ENCODE measurements around the gene ZNF385C. TPM values are rescaled to one million over a fixed set of nuclear protein-coding genes. Genes with fewer than 3 reads are reported as not detected.

The ZNF385C gene
- total and polyA plus RNA-seq, 7 experiments from 2014 or later: 0.15 to 0.45 (median 0.23) TPM; not detected in 3

DNA sequence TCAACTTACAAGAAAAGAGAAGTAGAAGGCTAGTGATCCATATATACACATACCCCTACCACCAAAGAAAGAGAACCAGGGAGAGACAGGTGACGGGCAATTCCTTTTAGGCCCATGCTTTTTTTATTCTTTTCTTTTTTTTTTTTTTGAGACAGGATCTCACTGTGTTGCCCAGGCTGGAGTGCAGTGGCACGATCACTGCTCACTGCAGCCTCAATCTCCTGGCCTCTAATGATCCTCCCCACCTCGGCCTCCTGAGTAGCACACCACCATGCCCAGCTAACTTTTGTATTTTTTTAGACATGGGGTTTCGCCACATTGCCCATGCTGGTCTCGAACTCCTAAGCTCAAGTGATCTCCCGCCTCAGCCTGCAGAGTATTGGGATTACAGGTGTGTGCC, 29.1 kb upstream of the ZNF385C start:
- H3K36me3 ChIP-seq (ENCODE audit: control insufficient read depth in 2 of 3, insufficient read depth in 3 of 3, low read length in 3 of 3): peaks cover 0 to 65% (median 9%) of the 10 kb centered on the region in 3 experiments
- no peaks in the 10 kb centered on the region for H3K27me3 ChIP-seq (ENCODE audit: control insufficient read depth in 2 of 2, insufficient read depth in 2 of 2, low read length in 2 of 2)
- Mint-ChIP-seq H3K27ac (peak overlapping the region in 4 of 9 donors; percentile 14 to 56 (median 45)), H3K4me3 (no peak overlapping the region), H3K4me1 (peaks cover 2 to 17% (median 14%) of the 10 kb centered on the region in 7 donors), H3K27me3 (no peaks in the 10 kb centered on the region), H3K9me3 (no peaks in the 10 kb centered on the region), H3K36me3 (peaks cover 0 to 40% (median 22%) of the 10 kb centered on the region in 5 donors)
- ATAC-seq (no peak), DNase-seq (no peak)
- POLR2A ChIA-PET: no interaction called here
- H3K4me1 ChIP-seq (ENCODE audit: control insufficient read depth in 2 of 2, insufficient read depth in 2 of 2, low read length in 2 of 2): no peaks in the 10 kb centered on the region
- CTCF ChIA-PET: no interaction called here
- no peak overlapping the region for H3K4me3 ChIP-seq (ENCODE audit: low read length)
- H3K9me3 ChIP-seq (ENCODE audit: control insufficient read depth in 2 of 3, low read length in 3 of 3): no peaks in the 10 kb centered on the region
- intact Hi-C loops (cut with micrococcal nuclease): no loop called here
- no peak overlapping the region for H3K27ac ChIP-seq (ENCODE audit: low read depth, low read length)

GRCh38 chr17:42126836-42127235, 28.6 kb upstream of the ZNF385C start:
- no peaks in the 10 kb centered on the region for H3K9me3 ChIP-seq (ENCODE audit: control insufficient read depth in 2 of 3, low read length in 3 of 3)
- H3K27ac ChIP-seq (ENCODE audit: low read depth, low read length): no peak overlapping the region
- DNase-seq: no peak
- Mint-ChIP-seq H3K27me3 (no peaks in the 10 kb centered on the region), H3K36me3 (peaks cover 0 to 40% (median 22%) of the 10 kb centered on the region in 5 donors), H3K4me3 (no peak overlapping the region), H3K9me3 (no peaks in the 10 kb centered on the region), H3K27ac (peak overlapping the region in 3 of 9 donors; percentile 7 to 38 (median 14)), H3K4me1 (peaks cover 0 to 12% (median 8%) of the 10 kb centered on the region in 7 donors)
- ChIA-PET CTCF (no interaction called here), POLR2A (interaction anchor here (0.8 kb wide), 1 partner anchor 15 kb away, joined by 4 read pairs; the partner anchor contains the start of gene DHX58)
- peaks cover 0 to 65% (median 9%) of the 10 kb centered on the region in 3 experiments for H3K36me3 ChIP-seq (ENCODE audit: control insufficient read depth in 2 of 3, insufficient read depth in 3 of 3, low read length in 3 of 3)
- intact Hi-C loops (cut with micrococcal nuclease): no loop called here
- no peaks in the 10 kb centered on the region for H3K4me1 ChIP-seq (ENCODE audit: control insufficient read depth in 2 of 2, insufficient read depth in 2 of 2, low read length in 2 of 2)
- no peak for ATAC-seq
- no peak overlapping the region for H3K4me3 ChIP-seq (ENCODE audit: low read length)
- H3K27me3 ChIP-seq (ENCODE audit: control insufficient read depth in 2 of 2, insufficient read depth in 2 of 2, low read length in 2 of 2): no peaks in the 10 kb centered on the region

DNA sequence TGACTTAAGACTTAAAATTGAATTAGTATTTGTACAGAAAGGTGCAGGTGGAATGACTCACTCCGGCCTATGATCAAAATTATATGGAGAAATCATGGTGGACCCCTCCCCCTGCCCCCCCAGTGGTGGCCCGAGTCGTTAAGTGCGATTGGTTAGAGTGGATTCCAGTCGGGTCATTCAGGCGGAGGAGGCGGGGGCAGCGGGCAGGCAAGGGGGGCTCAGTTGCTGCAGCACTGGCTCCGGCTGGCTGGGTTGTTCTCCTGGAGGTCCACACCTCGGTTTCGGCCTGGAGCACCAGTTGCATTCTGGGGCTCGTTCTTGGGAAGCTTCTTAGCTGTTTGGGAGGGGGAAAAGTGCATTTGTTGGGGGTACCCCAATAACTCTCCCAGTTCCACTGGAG, 27.3 kb upstream of the ZNF385C start:
- ChIA-PET CTCF (no interaction called here), POLR2A (interaction anchor here (1.0 kb wide), 1 partner anchor 11 kb away, joined by 4 read pairs; no protein-coding TSS in a partner anchor)
- no peak for DNase-seq
- H3K27me3 Mint-ChIP-seq: no peaks in the 10 kb centered on the region
- H3K36me3 Mint-ChIP-seq: peaks cover 0 to 33% (median 18%) of the 10 kb centered on the region in 5 donors
- H3K9me3 Mint-ChIP-seq: no peaks in the 10 kb centered on the region
- H3K27me3 ChIP-seq (ENCODE audit: control insufficient read depth in 2 of 2, insufficient read depth in 2 of 2, low read length in 2 of 2): no peaks in the 10 kb centered on the region
- no peaks in the 10 kb centered on the region for H3K9me3 ChIP-seq (ENCODE audit: control insufficient read depth in 2 of 3, low read length in 3 of 3)
- H3K27ac ChIP-seq (ENCODE audit: low read depth, low read length): no peak overlapping the region
- no peak overlapping the region for H3K27ac Mint-ChIP-seq
- H3K4me1 Mint-ChIP-seq: peaks cover 0 to 7% (median 6%) of the 10 kb centered on the region in 7 donors
- intact Hi-C loops (cut with micrococcal nuclease): no loop called here
- H3K4me3 Mint-ChIP-seq: no peak overlapping the region
- H3K36me3 ChIP-seq (ENCODE audit: control insufficient read depth in 2 of 3, insufficient read depth in 3 of 3, low read length in 3 of 3): peaks cover 0 to 56% (median 9%) of the 10 kb centered on the region in 3 experiments
- H3K4me1 ChIP-seq (ENCODE audit: control insufficient read depth in 2 of 2, insufficient read depth in 2 of 2, low read length in 2 of 2): peaks cover 4 to 6% of the 10 kb centered on the region in 2 donors
- ATAC-seq: no peak
- no peak overlapping the region for H3K4me3 ChIP-seq (ENCODE audit: low read length)

DNA sequence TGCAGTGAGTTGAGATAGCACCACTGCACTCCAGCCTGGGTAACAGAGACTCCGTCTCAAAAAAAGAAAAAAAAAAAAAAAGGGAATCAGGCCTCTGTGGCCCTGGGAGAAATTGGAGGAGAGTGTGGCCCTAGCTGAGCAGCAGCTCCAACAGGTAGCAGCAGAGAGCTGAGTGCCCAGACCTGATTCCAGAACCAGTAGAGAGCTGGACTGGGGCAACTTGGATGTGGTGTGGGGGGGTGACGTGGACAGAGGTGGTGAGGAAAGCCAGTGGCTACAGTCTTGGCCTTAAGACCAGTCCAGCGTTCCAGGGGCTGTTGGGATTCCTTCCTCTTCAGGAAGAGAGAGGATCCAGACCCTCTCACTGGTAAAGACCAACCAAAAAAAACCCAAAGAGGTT, 26.0 kb upstream of the ZNF385C start:
- Histone ChIP-seq H3K4me1 (ENCODE audit: control insufficient read depth in 2 of 2, insufficient read depth in 2 of 2, low read length in 2 of 2) (peaks cover 4 to 15% of the 10 kb centered on the region in 2 donors), H3K36me3 (ENCODE audit: control insufficient read depth in 2 of 3, insufficient read depth in 3 of 3, low read length in 3 of 3) (peaks cover 0 to 43% (median 3%) of the 10 kb centered on the region in 3 experiments), H3K27ac (ENCODE audit: low read depth, low read length) (no peak overlapping the region), H3K9me3 (ENCODE audit: control insufficient read depth in 2 of 3, low read length in 3 of 3) (no peaks in the 10 kb centered on the region), H3K4me3 (ENCODE audit: low read length) (no peak overlapping the region), H3K27me3 (ENCODE audit: control insufficient read depth in 2 of 2, insufficient read depth in 2 of 2, low read length in 2 of 2) (no peaks in the 10 kb centered on the region)
- Mint-ChIP-seq H3K4me3 (no peak overlapping the region), H3K36me3 (peaks cover 0 to 29% (median 15%) of the 10 kb centered on the region in 5 donors), H3K27me3 (no peaks in the 10 kb centered on the region), H3K27ac (peak overlapping the region in 2 of 9 donors; percentile 52 to 57), H3K4me1 (peaks cover 0 to 20% (median 11%) of the 10 kb centered on the region in 7 donors), H3K9me3 (no peaks in the 10 kb centered on the region)
- DNase-seq (no peak), ATAC-seq (no peak)
- intact Hi-C loops (cut with micrococcal nuclease): no loop called here
- CTCF ChIA-PET: interaction anchor here (0.6 kb wide), 2 partner anchors 57 to 97 kb away, joined by 3 to 5 read pairs; no protein-coding TSS in a partner anchor
- POLR2A ChIA-PET: no interaction called here

DNA sequence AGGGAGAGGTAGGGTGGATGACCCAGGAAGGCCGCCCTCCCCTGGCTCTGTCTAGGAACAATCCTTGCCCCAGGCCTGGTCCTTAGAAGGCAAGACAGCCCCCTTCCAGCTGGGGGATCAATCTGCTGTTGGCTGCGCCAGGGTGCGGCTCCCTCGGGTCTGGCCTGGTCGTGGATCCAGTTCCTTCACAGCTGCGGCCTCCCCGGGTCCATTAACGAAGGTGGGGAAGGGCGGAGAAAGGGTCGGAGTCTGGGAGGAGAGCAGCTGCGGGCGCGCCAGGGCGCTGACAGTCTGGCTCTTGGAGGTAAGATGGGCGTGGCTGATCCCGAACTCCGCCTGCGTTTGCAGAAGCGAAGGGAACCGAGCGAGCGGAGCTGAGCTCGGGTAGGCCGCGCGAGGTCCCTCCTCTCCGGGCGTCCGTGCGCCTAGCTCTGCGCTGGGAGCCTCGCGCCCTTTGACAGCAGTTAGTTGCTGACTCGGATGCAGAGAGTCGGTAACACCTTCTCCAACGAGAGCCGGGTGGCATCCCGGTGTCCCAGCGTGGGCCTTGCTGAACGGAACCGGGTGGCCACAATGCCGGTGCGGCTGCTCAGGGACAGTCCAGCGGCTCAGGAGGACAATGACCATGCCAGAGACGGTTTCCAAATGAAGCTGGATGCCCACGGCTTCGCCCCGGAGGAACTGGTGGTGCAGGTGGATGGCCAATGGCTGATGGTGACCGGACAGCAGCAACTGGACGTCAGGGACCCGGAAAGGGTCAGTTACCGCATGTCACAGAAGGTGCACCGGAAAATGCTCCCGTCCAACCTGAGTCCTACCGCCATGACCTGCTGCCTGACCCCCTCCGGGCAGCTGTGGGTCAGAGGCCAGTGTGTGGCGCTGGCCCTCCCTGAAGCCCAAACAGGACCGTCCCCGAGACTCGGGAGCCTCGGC, 24.4 kb upstream of the ZNF385C start, which contains the start of gene HSPB9:
HSPB9 (plus strand) TSS at position 434 of the 933 bp plus-strand sequence; CDS start at position 481, 47 bp downstream.
- Histone ChIP-seq H3K27ac (ENCODE audit: low read depth, low read length) (no peak within 1 kb of the TSS), H3K27me3 (ENCODE audit: control insufficient read depth in 2 of 2, insufficient read depth in 2 of 2, low read length in 2 of 2) (no peaks in the 10 kb centered on the region), H3K36me3 (ENCODE audit: control insufficient read depth in 2 of 3, insufficient read depth in 3 of 3, low read length in 3 of 3) (peaks cover 0 to 41% (median 0%) of the 10 kb centered on the region in 3 experiments), H3K4me3 (ENCODE audit: low read length) (no peak within 1 kb of the TSS), H3K9me3 (ENCODE audit: control insufficient read depth in 2 of 3, low read length in 3 of 3) (no peaks in the 10 kb centered on the region), H3K4me1 (ENCODE audit: control insufficient read depth in 2 of 2, insufficient read depth in 2 of 2, low read length in 2 of 2) (peaks cover 4 to 15% of the 10 kb centered on the region in 2 donors)
- ATAC-seq (no peak), DNase-seq (no peak)
- intact Hi-C loops (cut with micrococcal nuclease): no loop called here
- CTCF ChIA-PET: interaction anchor here (0.6 to 1.4 kb wide), 2 partner anchors 97 to 157 kb away, joined by 3 to 4 read pairs; no protein-coding TSS in a partner anchor
- H3K27me3 Mint-ChIP-seq: no peaks in the 10 kb centered on the region
- peaks cover 0 to 28% (median 15%) of the 10 kb centered on the region in 7 donors for H3K4me1 Mint-ChIP-seq
- POLR2A ChIA-PET: interaction anchor here (0.6 to 2.6 kb wide), 4 partner anchors 10 to 199 kb away, joined by 3 to 19 read pairs (median 8); partner anchors contain the start of genes DHX58, DNAJC7 and NKIRAS2
- H3K27ac Mint-ChIP-seq: peak within 1 kb of the TSS in 7 of 9 donors; percentile 31 to 76 (median 48)
- H3K4me3 Mint-ChIP-seq: peak within 1 kb of the TSS in 9 of 10 donors; percentile 58 to 85 (median 74)
- H3K36me3 Mint-ChIP-seq: peaks cover 3 to 20% (median 14%) of the 10 kb centered on the region in 5 donors
- no peaks in the 10 kb centered on the region for H3K9me3 Mint-ChIP-seq

Measured in naive thymus-derived CD4-positive, alpha-beta T cell (primary cell).